ENCODE data around the gene DDX42. TPM values are rescaled to one million over a fixed set of nuclear protein-coding genes. Genes with fewer than 3 reads are reported as not detected.
"Not testable (repeated sequence)": the region's sequence is repeated elsewhere in the genome, so short reads cannot be mapped to it uniquely, and the experiment has no call there.

The DDX42 gene
- total RNA-seq, 1 donor from 2014 or later: 197 TPM

DNA sequence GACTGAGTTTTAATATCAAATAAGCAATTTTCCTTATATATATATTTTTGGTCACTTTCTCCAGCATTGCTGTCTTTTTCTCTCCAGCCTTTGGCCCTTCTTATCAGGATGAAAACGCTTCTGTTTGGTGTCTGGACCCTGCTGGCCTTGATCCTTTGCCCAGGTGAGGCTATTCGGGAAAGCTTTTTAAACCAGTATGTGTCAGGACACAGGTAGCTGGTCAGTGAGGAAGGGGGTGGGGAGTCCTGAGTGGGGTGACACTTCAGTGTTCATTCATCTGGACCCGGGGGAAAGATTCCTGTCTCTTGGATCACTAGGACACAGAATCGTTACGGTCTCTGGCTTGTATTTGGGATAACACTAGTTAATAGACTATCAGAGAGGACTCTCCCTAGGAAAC is 80.7 kb downstream of the DDX42 start:
- no peaks in the 10 kb centered on the region for H3K4me1 Mint-ChIP-seq
- H3K4me3 Mint-ChIP-seq: no peak overlapping the region
- no peaks in the 10 kb centered on the region for H3K9me3 Mint-ChIP-seq
- H3K27me3 Mint-ChIP-seq (ENCODE audit: low read depth): peaks cover 18% of the 10 kb centered on the region
- TF ChIP-seq, protein P1, sequence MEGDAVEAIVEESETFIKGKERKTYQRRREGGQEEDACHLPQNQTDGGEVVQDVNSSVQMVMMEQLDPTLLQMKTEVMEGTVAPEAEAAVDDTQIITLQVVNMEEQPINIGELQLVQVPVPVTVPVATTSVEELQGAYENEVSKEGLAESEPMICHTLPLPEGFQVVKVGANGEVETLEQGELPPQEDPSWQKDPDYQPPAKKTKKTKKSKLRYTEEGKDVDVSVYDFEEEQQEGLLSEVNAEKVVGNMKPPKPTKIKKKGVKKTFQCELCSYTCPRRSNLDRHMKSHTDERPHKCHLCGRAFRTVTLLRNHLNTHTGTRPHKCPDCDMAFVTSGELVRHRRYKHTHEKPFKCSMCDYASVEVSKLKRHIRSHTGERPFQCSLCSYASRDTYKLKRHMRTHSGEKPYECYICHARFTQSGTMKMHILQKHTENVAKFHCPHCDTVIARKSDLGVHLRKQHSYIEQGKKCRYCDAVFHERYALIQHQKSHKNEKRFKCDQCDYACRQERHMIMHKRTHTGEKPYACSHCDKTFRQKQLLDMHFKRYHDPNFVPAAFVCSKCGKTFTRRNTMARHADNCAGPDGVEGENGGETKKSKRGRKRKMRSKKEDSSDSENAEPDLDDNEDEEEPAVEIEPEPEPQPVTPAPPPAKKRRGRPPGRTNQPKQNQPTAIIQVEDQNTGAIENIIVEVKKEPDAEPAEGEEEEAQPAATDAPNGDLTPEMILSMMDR (IDR thresholded peaks at IDR 0.05; ENCODE audit: unreplicated experiment): no peak
- no peak for DNase-seq (ENCODE audit: low spot score in 2 of 2, unreplicated experiment in 2 of 2)
- no peak overlapping the region for H3K27ac Mint-ChIP-seq
- H3K36me3 Mint-ChIP-seq: no peaks in the 10 kb centered on the region

DNA sequence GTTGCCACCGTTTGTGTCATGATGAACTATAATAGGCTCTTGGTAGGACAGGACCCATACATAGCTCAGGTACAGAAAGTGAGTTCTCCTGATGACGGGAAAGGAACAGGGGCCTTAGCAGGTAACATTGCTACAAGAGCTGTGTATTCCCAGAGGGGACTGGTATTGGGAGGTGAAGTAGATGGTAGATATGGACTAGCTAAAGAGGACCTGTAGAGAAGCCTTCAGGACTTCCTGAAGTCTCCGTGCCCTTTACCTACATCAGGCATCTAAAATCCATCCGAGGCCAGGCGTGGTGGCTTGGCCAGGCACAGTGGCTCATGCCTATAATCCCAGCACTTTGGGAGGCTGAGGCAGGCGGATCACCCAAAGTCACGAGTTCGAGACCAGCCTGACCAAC is 81.2 kb downstream of the DDX42 start:
- Mint-ChIP-seq H3K4me3 (no peak overlapping the region), H3K27me3 (ENCODE audit: low read depth) (peaks cover 23% of the 10 kb centered on the region), H3K36me3 (no peaks in the 10 kb centered on the region), H3K9me3 (no peaks in the 10 kb centered on the region), H3K4me1 (no peaks in the 10 kb centered on the region), H3K27ac (no peak overlapping the region)
- no peak for DNase-seq (ENCODE audit: low spot score in 2 of 2, unreplicated experiment in 2 of 2)
- TF ChIP-seq, protein P1 (IDR thresholded peaks at IDR 0.05; ENCODE audit: unreplicated experiment): no peak

DNA sequence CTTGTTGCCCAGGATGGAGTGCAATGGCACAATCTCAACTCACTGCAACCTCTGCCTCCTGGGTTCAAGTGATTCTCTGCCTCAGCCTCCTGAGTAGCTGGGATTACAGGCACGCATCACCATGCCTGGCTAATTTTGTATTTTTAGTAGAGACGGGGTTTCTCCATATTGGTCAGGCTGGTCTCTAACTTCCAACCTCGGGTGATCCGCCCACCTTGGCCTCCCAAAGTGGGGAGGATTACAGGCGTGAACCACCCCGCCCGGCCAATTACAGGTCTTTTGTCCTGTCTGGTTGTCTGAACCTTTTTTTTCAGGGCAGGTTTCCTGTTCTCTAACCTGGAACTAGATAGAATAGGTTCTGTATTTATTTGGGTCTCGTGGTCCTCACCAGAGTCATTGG is 82.5 kb downstream of the DDX42 start:
- H3K27ac Mint-ChIP-seq; H3K36me3 Mint-ChIP-seq; H3K9me3 Mint-ChIP-seq; DNase-seq (ENCODE audit: low spot score in 2 of 2, unreplicated experiment in 2 of 2); H3K4me3 Mint-ChIP-seq; H3K4me1 Mint-ChIP-seq: not testable (repeated sequence)
- H3K27me3 Mint-ChIP-seq (ENCODE audit: low read depth): peaks cover 24% of the 10 kb centered on the region

DNA sequence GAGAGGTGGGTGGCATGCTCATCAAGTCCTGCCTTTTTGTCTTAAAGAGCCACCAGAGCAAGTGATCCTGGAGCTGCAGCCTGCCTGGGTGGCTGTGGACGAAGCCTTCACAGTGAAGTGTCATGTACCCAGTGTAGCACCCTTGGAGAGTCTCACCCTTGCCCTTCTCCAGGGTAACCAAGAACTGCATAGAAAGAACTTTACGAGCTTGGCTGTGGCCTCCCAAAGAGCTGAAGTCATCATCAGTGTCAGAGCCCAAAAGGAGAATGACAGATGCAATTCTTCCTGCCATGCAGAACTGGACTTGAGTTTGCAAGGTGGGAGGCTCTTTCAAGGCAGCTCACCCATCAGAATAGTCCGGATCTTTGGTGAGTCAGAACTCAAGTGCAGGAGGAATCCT is 85.3 kb downstream of the DDX42 start:
- no peak overlapping the region for H3K4me3 Mint-ChIP-seq
- no peaks in the 10 kb centered on the region for H3K4me1 Mint-ChIP-seq
- no peak overlapping the region for H3K27ac Mint-ChIP-seq
- TF ChIP-seq, protein P1 (IDR thresholded peaks at IDR 0.05; ENCODE audit: unreplicated experiment): no peak
- no peak for DNase-seq (ENCODE audit: low spot score in 2 of 2, unreplicated experiment in 2 of 2)
- peaks cover 23% of the 10 kb centered on the region for H3K27me3 Mint-ChIP-seq (ENCODE audit: low read depth)
- no peaks in the 10 kb centered on the region for H3K9me3 Mint-ChIP-seq
- H3K36me3 Mint-ChIP-seq: no peaks in the 10 kb centered on the region

DNA sequence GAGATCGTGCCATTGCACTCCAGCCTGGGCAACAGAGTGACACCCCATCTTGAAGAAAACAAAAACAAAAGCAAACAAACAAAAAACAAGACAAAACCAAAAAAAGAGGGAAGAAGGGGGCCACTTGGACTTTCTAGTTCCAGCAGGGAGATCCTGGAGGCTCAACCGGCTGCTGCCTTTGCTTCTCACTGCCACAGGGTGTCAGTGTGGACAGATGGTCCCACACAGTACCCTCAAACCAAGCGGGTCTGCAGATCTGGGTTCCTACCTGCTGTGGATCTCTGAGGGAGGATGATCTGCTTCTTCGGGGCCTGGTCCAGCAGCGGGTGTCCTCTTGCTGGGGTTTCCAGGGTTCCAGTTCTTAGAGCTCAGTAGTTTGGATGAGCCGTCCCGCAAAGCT is 92.7 kb downstream of the DDX42 start:
- H3K36me3 Mint-ChIP-seq; H3K9me3 Mint-ChIP-seq; H3K27me3 Mint-ChIP-seq (ENCODE audit: low read depth); H3K27ac Mint-ChIP-seq; H3K4me3 Mint-ChIP-seq; DNase-seq (ENCODE audit: low spot score in 2 of 2, unreplicated experiment in 2 of 2): not testable (repeated sequence)
- peaks cover 17% of the 10 kb centered on the region for H3K4me1 Mint-ChIP-seq

Other genes with a start within 250 kb of the DDX42 start
- gene DCAF7, start 223.7 kb upstream of the DDX42 start, total RNA-seq: 144 to 155 TPM (median 149 TPM) in 3 replicates
- gene TACO1, start 173.3 kb upstream of the DDX42 start, total RNA-seq: 14.2 to 18.9 TPM (median 16.2 TPM) in 3 replicates
- gene MAP3K3, start 151.8 kb upstream of the DDX42 start, total RNA-seq: 23.1 to 24.0 TPM (median 23.4 TPM) in 3 replicates
- gene LIMD2, start 74.0 kb upstream of the DDX42 start, total RNA-seq: 76.5 to 79.3 TPM (median 77.0 TPM) in 3 replicates
- 57.2 to 62.9 TPM (median 62.3 TPM) in 3 replicates for gene STRADA, start 32.4 kb upstream of the DDX42 start, total RNA-seq
- gene CCDC47, start 573 bp upstream of the DDX42 start, total RNA-seq: 55.9 to 58.2 TPM (median 56.3 TPM) in 3 replicates
- gene PSMC5, start 53.3 kb downstream of the DDX42 start, total RNA-seq: 76.5 to 82.4 TPM (median 82.0 TPM) in 3 replicates
- 44.0 to 48.6 TPM (median 48.1 TPM) in 3 replicates for gene FTSJ3, start 53.5 kb downstream of the DDX42 start, total RNA-seq
- gene SMARCD2, start 68.5 kb downstream of the DDX42 start, total RNA-seq: 70.1 to 72.3 TPM (median 72.2 TPM) in 3 replicates
- 0.43 to 0.66 TPM in 2 of 3 replicates, not detected in the other for gene CSH2, start 99.5 kb downstream of the DDX42 start, total RNA-seq
- not detected in 3 replicates for gene GH2, start 107.8 kb downstream of the DDX42 start, total RNA-seq
- gene CSH1, start 122.4 kb downstream of the DDX42 start, total RNA-seq: 0.61 TPM in 1 of 3 replicates, not detected in the others
- gene CSHL1, start 137.1 kb downstream of the DDX42 start, total RNA-seq: not detected in 3 replicates
- not detected in 3 replicates for gene GH1, start 144.7 kb downstream of the DDX42 start, total RNA-seq
- not detected in 3 replicates for gene CD79B, start 158.2 kb downstream of the DDX42 start, total RNA-seq
- gene SCN4A, start 198.7 kb downstream of the DDX42 start, total RNA-seq: 0.14 to 0.60 TPM (median 0.51 TPM) in 3 replicates
- 1.9 to 2.0 TPM (median 2.0 TPM) in 3 replicates for gene PRR29, start 224.2 kb downstream of the DDX42 start, total RNA-seq
- 0.22 TPM in 1 of 3 replicates, not detected in the others for gene ICAM2, start 246.5 kb downstream of the DDX42 start, total RNA-seq

Data from mesothelial cell of epicardium (in vitro differentiated cells).